ENCODE measurements around the gene FOXL1. TPM values are rescaled to one million over a fixed set of nuclear protein-coding genes. Genes with fewer than 3 reads are reported as not detected.

FOXL1 gene
- polyA plus RNA-seq, 1 donor (not counting 4 experiments of a cell fraction or from before 2014, with no cell fraction given): 0.10 TPM

DNA sequence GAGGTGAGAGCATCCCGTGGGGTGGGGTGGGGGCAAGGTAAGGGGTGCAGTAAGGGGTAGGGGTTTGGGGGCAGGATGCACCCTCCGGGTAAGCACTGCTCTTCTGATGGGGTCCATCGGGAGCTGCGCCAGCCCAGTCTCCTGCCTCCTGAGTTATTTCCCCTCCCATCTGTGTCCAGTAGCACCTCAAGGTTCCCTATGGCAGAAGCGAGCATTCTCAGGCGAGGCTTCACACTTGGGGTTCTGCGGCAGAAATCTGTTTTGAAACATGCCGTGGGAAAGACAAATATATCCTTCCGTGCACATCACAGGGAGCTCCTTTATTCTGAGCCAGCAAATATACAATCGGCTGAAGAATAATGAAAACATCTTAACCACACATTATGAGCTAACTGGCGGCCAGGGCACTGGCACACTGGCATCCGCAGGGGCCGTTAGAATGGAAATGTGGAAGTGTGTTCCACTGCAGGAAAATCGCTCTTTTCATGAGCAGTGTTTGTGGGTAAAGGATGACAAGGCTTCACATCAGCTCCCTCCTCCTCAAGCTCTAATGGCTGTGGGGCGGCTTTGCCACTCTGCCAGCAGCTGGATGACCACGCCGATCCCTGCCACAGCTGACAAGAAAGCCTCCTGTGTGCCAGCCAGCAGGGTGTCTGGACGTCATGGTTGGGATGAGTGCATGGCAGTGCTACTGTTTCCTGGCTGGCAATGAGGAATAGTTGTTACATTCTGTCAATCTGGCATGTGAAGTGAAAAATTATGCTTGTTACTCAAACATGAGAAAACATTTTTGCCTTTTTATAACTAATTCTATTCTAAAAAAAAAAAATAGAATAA, 43.4 kb upstream of the FOXL1 start:
- H3K9me1 ChIP-seq (ENCODE audit: control insufficient read depth, extremely low read depth, insufficient read depth, low read length): no peaks in the 10 kb centered on the region
- no peaks in the 10 kb centered on the region for H3K27me3 ChIP-seq (ENCODE audit: control insufficient read depth, extremely low read depth, insufficient read depth, low read length)
- no peaks in the 10 kb centered on the region for H3K4me1 ChIP-seq (ENCODE audit: control insufficient read depth, extremely low read depth, insufficient read depth, low read length)
- H3K9me3 ChIP-seq (ENCODE audit: control insufficient read depth, low read depth, low read length): no peaks in the 10 kb centered on the region
- dilution Hi-C loops (cut with MboI; ENCODE audit: extremely low pct_ligation_motif_present, low sequenced_read_pairs): no loop called here
- peaks cover 8 to 16% of the 10 kb centered on the region in 2 experiments for H3K36me3 ChIP-seq (ENCODE audit: control insufficient read depth in 2 of 2, extremely low read depth in 1 of 2, insufficient read depth in 2 of 2, low read length in 2 of 2)
- DNase-seq (ENCODE audit: low read depth, low spot score): no peak
- no peak overlapping the region for H2AFZ ChIP-seq (ENCODE audit: control insufficient read depth, low read length)
- TF ChIP-seq EZH2 (IDR thresholded peaks at IDR 0.05; ENCODE audit: low read length): no peak
- TF ChIP-seq, protein P1, sequence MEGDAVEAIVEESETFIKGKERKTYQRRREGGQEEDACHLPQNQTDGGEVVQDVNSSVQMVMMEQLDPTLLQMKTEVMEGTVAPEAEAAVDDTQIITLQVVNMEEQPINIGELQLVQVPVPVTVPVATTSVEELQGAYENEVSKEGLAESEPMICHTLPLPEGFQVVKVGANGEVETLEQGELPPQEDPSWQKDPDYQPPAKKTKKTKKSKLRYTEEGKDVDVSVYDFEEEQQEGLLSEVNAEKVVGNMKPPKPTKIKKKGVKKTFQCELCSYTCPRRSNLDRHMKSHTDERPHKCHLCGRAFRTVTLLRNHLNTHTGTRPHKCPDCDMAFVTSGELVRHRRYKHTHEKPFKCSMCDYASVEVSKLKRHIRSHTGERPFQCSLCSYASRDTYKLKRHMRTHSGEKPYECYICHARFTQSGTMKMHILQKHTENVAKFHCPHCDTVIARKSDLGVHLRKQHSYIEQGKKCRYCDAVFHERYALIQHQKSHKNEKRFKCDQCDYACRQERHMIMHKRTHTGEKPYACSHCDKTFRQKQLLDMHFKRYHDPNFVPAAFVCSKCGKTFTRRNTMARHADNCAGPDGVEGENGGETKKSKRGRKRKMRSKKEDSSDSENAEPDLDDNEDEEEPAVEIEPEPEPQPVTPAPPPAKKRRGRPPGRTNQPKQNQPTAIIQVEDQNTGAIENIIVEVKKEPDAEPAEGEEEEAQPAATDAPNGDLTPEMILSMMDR (optimal IDR thresholded peaks at IDR 0.05 in 1 of 3, IDR thresholded peaks at IDR 0.05 in 1 of 3, conservative IDR thresholded peaks at IDR 0.05 in 1 of 3; ENCODE audit: extremely low read depth in 1 of 3, insufficient read depth in 2 of 3, low read length in 3 of 3): no peak
- H3K79me2 ChIP-seq (ENCODE audit: control insufficient read depth, insufficient read depth, low read length): no peaks in the 10 kb centered on the region
- H3K9ac ChIP-seq (ENCODE audit: control insufficient read depth, extremely low read depth, insufficient read depth, low read length): no peak overlapping the region
- H3K27ac ChIP-seq (ENCODE audit: control insufficient read depth, insufficient read depth, low read length): no peak overlapping the region
- no peak overlapping the region for H3K4me3 ChIP-seq (ENCODE audit: control insufficient read depth in 2 of 3, extremely low read depth in 1 of 3, insufficient read depth in 2 of 3, low read depth in 1 of 3, low read length in 3 of 3)
- FAIRE-seq: no peak
- no peak overlapping the region for H3K4me2 ChIP-seq (ENCODE audit: control insufficient read depth, extremely low read depth, insufficient read depth, low read depth, low read length)
- H4K20me1 ChIP-seq (ENCODE audit: control insufficient read depth, extremely low read depth, insufficient read depth, low read length): no peaks in the 10 kb centered on the region

DNA sequence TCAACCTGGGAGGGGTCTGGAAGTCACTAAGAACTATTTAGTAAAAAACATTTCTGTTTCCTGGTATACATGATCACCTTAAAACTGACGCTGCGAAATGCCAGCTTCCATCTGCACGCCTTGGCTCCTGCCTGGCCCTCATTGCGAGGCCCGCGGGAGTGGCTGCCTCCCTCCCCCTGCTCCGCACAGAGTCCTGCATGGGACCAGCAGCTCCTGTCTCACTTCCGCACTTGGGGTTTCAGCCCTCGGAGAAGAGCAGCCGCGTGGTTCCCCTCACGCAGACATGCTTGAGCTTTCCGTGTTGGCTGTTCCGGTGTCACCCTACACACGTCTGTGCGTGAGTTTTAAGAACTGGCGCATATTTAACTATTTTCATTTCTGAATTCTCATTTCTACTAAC, 41.7 kb upstream of the FOXL1 start:
- dilution Hi-C loops (cut with MboI; ENCODE audit: extremely low pct_ligation_motif_present, low sequenced_read_pairs): no loop called here
- no peak overlapping the region for H3K9ac ChIP-seq (ENCODE audit: control insufficient read depth, extremely low read depth, insufficient read depth, low read length)
- no peaks in the 10 kb centered on the region for H3K27me3 ChIP-seq (ENCODE audit: control insufficient read depth, extremely low read depth, insufficient read depth, low read length)
- H3K4me1 ChIP-seq (ENCODE audit: control insufficient read depth, extremely low read depth, insufficient read depth, low read length): no peaks in the 10 kb centered on the region
- no peaks in the 10 kb centered on the region for H4K20me1 ChIP-seq (ENCODE audit: control insufficient read depth, extremely low read depth, insufficient read depth, low read length)
- no peak overlapping the region for H3K27ac ChIP-seq (ENCODE audit: control insufficient read depth, insufficient read depth, low read length)
- no peaks in the 10 kb centered on the region for H3K9me1 ChIP-seq (ENCODE audit: control insufficient read depth, extremely low read depth, insufficient read depth, low read length)
- H2AFZ ChIP-seq (ENCODE audit: control insufficient read depth, low read length): no peak overlapping the region
- no peak overlapping the region for H3K4me2 ChIP-seq (ENCODE audit: control insufficient read depth, extremely low read depth, insufficient read depth, low read depth, low read length)
- no peaks in the 10 kb centered on the region for H3K79me2 ChIP-seq (ENCODE audit: control insufficient read depth, insufficient read depth, low read length)
- H3K4me3 ChIP-seq (ENCODE audit: control insufficient read depth in 2 of 3, extremely low read depth in 1 of 3, insufficient read depth in 2 of 3, low read depth in 1 of 3, low read length in 3 of 3): no peak overlapping the region
- FAIRE-seq (no peak), DNase-seq (ENCODE audit: low read depth, low spot score) (no peak)
- H3K9me3 ChIP-seq (ENCODE audit: control insufficient read depth, low read depth, low read length): no peaks in the 10 kb centered on the region
- TF ChIP-seq, protein P1 (optimal IDR thresholded peaks at IDR 0.05 in 1 of 3, IDR thresholded peaks at IDR 0.05 in 1 of 3, conservative IDR thresholded peaks at IDR 0.05 in 1 of 3; ENCODE audit: extremely low read depth in 1 of 3, insufficient read depth in 2 of 3, low read length in 3 of 3): no peak
- no peak for TF ChIP-seq EZH2 (IDR thresholded peaks at IDR 0.05; ENCODE audit: low read length)
- H3K36me3 ChIP-seq (ENCODE audit: control insufficient read depth in 2 of 2, extremely low read depth in 1 of 2, insufficient read depth in 2 of 2, low read length in 2 of 2): peaks cover 22% of the 10 kb centered on the region in 2 experiments

Data from keratinocyte (primary cell).